ENCODE results near the gene FRMD5.

GRCh38 chr15:43889042-43889441 lies 306.0 kb downstream of the FRMD5 start:
- TF ChIP-seq CTCF (conservative IDR thresholded peaks at IDR 0.05 in 1 of 2, IDR thresholded peaks at IDR 0.05 in 1 of 2; ENCODE audit: low read depth in 1 of 2, low read length in 2 of 2), result no peak
- TF ChIP-seq EZH2 (IDR thresholded peaks at IDR 0.05; ENCODE audit: low read length, missing control alignments), result no peak

All from fibroblast of lung (primary cell).